GM12873 (cell line): ENCODE measurements around the gene NDUFB8.

Experiments
- TF ChIP-seq, protein P1 (sequence below): IDR thresholded peaks from 2 replicates; pipeline ENCODE4 v1.5.1; 2012; ENCODE audit warnings: low read depth, mild to moderate bottlenecking, moderate library complexity, low read length, control low read depth; ENCODE audit not compliant: insufficient read depth; ENCODE audit errors: missing control alignments

Gene NDUFB8

DNA sequence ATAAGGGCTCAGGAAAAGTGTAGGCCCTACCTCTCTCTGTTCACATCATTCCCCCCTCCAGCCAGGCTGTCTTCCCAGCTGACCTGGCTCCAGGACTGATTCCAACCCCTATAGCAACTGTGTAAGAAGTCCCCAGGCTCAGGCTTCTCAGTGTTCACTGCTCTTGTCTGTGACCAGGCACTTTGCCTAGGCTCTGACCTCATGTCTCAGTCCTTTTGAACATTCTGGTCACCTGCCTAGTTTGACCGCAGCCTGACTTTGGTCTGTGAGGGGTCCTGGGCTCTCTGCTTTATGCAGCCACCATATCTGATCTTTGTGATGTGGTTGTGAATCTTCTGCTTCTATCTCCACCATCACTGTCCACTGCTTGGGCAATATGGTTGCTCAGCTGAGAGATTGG is 30.6 kb upstream of the NDUFB8 start:
- TF ChIP-seq, protein P1, sequence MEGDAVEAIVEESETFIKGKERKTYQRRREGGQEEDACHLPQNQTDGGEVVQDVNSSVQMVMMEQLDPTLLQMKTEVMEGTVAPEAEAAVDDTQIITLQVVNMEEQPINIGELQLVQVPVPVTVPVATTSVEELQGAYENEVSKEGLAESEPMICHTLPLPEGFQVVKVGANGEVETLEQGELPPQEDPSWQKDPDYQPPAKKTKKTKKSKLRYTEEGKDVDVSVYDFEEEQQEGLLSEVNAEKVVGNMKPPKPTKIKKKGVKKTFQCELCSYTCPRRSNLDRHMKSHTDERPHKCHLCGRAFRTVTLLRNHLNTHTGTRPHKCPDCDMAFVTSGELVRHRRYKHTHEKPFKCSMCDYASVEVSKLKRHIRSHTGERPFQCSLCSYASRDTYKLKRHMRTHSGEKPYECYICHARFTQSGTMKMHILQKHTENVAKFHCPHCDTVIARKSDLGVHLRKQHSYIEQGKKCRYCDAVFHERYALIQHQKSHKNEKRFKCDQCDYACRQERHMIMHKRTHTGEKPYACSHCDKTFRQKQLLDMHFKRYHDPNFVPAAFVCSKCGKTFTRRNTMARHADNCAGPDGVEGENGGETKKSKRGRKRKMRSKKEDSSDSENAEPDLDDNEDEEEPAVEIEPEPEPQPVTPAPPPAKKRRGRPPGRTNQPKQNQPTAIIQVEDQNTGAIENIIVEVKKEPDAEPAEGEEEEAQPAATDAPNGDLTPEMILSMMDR: no peak

DNA sequence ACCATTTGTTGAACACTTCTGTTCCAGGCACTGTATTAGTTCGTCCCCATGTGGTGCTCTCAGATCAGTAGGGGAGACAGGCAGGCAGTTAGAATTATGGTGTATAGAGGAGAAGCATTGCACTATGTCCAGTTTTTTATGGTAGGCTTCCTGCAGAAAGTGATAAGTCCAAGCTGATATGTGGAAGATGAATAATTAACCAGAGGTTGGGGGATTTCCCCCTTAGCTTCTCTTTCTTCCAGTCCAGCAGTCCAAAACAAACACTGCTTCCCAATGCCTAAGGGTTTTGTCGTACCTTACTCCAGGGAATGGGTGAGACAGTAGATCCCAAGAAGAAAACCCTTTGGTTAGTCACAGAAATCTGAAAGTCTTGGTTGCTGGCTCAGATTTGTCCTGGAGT is 25.2 kb upstream of the NDUFB8 start:
- TF ChIP-seq, protein P1: no peak

DNA sequence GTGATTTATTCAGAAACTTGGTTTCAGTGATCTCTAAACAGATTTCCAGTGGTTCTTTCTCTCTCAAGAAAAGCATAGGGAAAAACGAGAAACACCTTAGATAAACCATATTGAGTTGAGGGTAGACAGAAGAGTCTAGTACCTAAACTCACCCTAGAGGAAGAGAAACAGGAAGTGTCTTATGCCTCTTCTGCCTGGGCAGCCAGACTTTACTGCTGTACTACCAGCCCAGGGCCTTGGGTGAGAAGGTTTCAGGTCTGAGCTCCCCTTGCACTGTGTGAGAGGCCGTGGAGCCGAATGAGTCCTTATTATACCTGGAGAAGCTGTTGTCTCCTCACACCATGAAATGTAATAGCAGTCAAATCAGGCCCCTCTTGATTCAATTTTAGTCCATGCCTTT is 24.3 kb upstream of the NDUFB8 start:
- TF ChIP-seq, protein P1: no peak

DNA sequence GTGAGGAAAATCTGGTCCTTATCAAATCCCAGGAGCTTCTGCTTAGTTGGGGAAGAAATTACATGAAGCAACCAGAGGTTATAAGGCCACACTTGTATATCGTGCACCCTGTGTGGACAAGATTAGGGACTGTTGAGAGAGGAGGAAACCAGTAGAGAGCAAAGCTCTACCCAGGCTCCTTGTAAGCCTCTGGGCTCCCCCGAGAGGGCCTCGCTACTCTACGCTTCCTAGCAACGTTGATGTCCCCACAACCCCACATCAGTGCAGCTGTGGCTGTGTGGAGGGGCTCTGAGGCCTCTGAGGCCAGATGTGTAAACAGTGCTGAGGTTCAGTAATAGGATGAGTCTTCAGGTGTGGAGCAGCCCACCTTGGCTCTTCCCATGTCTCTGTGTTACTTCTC is 22.1 kb upstream of the NDUFB8 start:
- TF ChIP-seq, protein P1: no peak

DNA sequence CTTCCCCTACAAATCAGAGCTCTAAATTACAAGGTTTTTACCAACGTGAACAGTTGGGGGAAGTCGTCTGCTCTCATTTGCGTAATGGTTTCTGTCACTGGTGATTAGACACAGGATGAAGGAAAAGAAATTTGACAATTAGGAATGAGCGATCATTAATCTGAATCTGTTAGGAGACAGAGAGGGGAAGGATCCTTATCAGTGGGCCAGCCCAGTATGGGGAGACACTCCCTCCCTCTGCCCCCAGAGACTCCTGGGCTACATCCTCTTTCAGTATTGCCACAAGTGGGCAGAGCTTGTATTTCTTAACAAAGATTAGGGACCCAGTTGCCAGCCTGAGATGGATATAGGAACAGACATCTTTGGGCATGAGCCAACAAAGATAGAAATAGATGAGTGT is 21.5 kb upstream of the NDUFB8 start:
- TF ChIP-seq, protein P1: no peak

DNA sequence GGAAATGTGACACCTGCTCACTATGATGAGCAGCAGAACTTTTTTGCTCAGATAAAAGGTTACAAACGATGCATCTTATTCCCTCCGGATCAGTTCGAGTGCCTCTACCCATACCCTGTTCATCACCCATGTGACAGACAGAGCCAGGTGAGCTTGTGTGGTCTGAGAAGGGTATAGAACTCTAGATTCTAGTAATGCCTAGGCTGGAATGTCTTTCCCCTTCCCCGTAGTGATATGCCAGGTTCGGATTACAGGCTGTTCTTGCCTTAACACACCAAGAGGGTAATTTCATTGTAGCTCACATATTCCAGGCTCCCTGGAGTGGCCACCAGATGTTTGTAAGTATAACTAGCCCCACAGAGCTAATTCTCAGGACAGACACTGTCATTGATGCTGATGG is 15.3 kb upstream of the NDUFB8 start:
- TF ChIP-seq, protein P1: no peak

DNA sequence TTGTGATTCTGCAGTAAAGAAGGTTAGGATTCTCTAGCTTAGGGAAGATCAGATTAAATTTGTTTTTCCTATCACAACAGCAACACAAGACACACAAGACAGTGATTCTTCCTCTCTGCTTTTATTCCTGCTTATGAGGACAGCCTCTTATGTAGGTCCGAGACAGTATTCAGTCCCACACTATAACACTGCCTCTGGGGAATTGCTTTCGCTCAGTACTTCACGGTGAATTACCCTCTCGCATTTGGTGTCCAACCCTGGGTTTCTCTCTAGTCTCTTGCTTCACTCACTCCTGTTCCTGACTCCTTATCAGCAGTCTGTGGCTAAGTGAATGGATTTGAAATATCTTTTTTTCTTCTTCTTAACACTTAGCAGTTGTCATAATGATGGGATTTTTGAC is 7.8 kb upstream of the NDUFB8 start:
- TF ChIP-seq, protein P1: no peak
